Left renal cortex interstitium (tissue), 4 donors: ENCODE results near the gene HIGD2B. TPM values are rescaled to one million over a fixed set of nuclear protein-coding genes. Genes with fewer than 3 reads are reported as not detected.

Experiments used
- polyA plus RNA-seq, 4 donors: library from polyadenylated mRNA; unstranded; fragments of 120-200 nt; gene quantifications; one replicate each; pipeline ENCODE4 v1.2.1, GENCODE V29; 2013; ENCODE audit not compliant: insufficient read length in 4 of 4

HIGD2B gene
- polyA plus RNA-seq, 4 donors = 0.09 TPM; not detected in 3

Other genes with a start within 250 kb of the HIGD2B start
- 100 to 1,000 TPM; 174 to 205 (median 185) TPM for gene ARIH1, start 211.9 kb downstream of the HIGD2B start, polyA plus RNA-seq
- gene GOLGA6B, start 31.5 kb downstream of the HIGD2B start, polyA plus RNA-seq = under 1 TPM in 1 of 4 donors, not detected in 3; 0.77 TPM
- 10 to 100 TPM; 36.9 to 54.3 (median 41.7) TPM for gene BBS4, start within 50 bp of the HIGD2B start, polyA plus RNA-seq
- 10 to 100 TPM; 50.3 to 67.1 (median 57.4) TPM for gene ADPGK, start 97.6 kb upstream of the HIGD2B start, polyA plus RNA-seq